TTC549 (cell line): ENCODE measurements around the gene GRM6.

Source experiments
- FAIRE-seq: peaks from 2 replicates; lab custom pipeline; 2012; peaks lifted over from hg19 to GRCh38; lab: Jason Lieb, UNC

Gene GRM6

GRCh38 chr5:178994580-178995340, at the start of gene GRM6:
GRM6 (minus strand) TSS chr5:178995320; CDS start chr5:178994944, 376 bp downstream.
- FAIRE-seq, result no peak

GRCh38 chr5:179044765-179045164, 49.6 kb upstream of the GRM6 start:
- no peak for FAIRE-seq

GRCh38 chr5:179033004-179033580, 38.0 kb upstream of the GRM6 start:
- no peak for FAIRE-seq

GRCh38 chr5:179023528-179024189, 28.5 kb upstream of the GRM6 start, which contains the start of gene ZNF879:
ZNF879 (plus strand) TSS chr5:179023804; CDS start chr5:179025005, 1,201 bp downstream.
- FAIRE-seq, result peak; percentile 80

- no peak for FAIRE-seq
Measured at GRCh38 chr5:179008667-179009066, 13.5 kb upstream of the GRM6 start.

- no peak for FAIRE-seq
Measured at GRCh38 chr5:179006564-179006963, 11.4 kb upstream of the GRM6 start.

- FAIRE-seq, result no peak
Measured at GRCh38 chr5:178998441-178998840, 3.3 kb upstream of the GRM6 start.

GRCh38 chr5:178997191-178997590, 2.1 kb upstream of the GRM6 start:
- FAIRE-seq, result no peak

GRCh38 chr5:178996156-178996555, 1.0 kb upstream of the GRM6 start:
- no peak for FAIRE-seq

- no peak for FAIRE-seq
Measured at GRCh38 chr5:178995341-178995690, 196 bp upstream of the GRM6 start.

- no peak for FAIRE-seq
Measured at GRCh38 chr5:178993955-178994579, 1.1 kb downstream of the GRM6 start.

GRCh38 chr5:178993236-178993765, 1.8 kb downstream of the GRM6 start:
- FAIRE-seq, result no peak

GRCh38 chr5:178992291-178992895, 2.7 kb downstream of the GRM6 start:
- FAIRE-seq, result no peak

- FAIRE-seq, result no peak
Measured at GRCh38 chr5:178991190-178992145, 3.7 kb downstream of the GRM6 start.

GRCh38 chr5:178990491-178990890, 4.6 kb downstream of the GRM6 start:
- FAIRE-seq, result no peak

GRCh38 chr5:178989311-178989710, 5.8 kb downstream of the GRM6 start:
- FAIRE-seq, result no peak

GRCh38 chr5:178988436-178989220, 6.5 kb downstream of the GRM6 start:
- no peak for FAIRE-seq

- FAIRE-seq, result no peak
Measured at GRCh38 chr5:178986326-178986960, 8.7 kb downstream of the GRM6 start.

- FAIRE-seq, result no peak
Measured at GRCh38 chr5:178984145-178985072, 10.7 kb downstream of the GRM6 start.
